EL (cell line): ENCODE data around the gene GRIK2.

ENCODE experiments used
- DNase-seq: peaks from one replicate; pipeline ENCODE4 v3.0.0-alpha.2; 2016

Gene GRIK2

GRCh38 chr6:101650402-101651100 lies 257.0 kb downstream of the GRIK2 start:
- no peak for DNase-seq

- DNase-seq: no peak
Measured at GRCh38 chr6:101652079-101652478, 258.6 kb downstream of the GRIK2 start.

GRCh38 chr6:101655109-101655508 lies 261.6 kb downstream of the GRIK2 start:
- DNase-seq: no peak

- DNase-seq: no peak
Measured at GRCh38 chr6:101662111-101662897, 268.8 kb downstream of the GRIK2 start.

GRCh38 chr6:101663100-101663499 lies 269.6 kb downstream of the GRIK2 start:
- DNase-seq: no peak

- DNase-seq: peak; percentile 73
Measured at GRCh38 chr6:101666256-101666655, 272.7 kb downstream of the GRIK2 start.

- no peak for DNase-seq
Measured at GRCh38 chr6:101668496-101669030, 275.1 kb downstream of the GRIK2 start.

- DNase-seq: no peak
Measured at GRCh38 chr6:101676187-101676586, 282.7 kb downstream of the GRIK2 start.

GRCh38 chr6:101682937-101683336 lies 289.4 kb downstream of the GRIK2 start:
- no peak for DNase-seq

GRCh38 chr6:101683884-101684283 lies 290.4 kb downstream of the GRIK2 start:
- DNase-seq: no peak

- DNase-seq: no peak
Measured at GRCh38 chr6:101686653-101687052, 293.1 kb downstream of the GRIK2 start.

- no peak for DNase-seq
Measured at GRCh38 chr6:101689156-101689555, 295.6 kb downstream of the GRIK2 start.

- no peak for DNase-seq
Measured at GRCh38 chr6:101689695-101690094, 296.2 kb downstream of the GRIK2 start.

- DNase-seq: no peak
Measured at GRCh38 chr6:101700655-101701054, 307.1 kb downstream of the GRIK2 start.

- no peak for DNase-seq
Measured at GRCh38 chr6:101703311-101703710, 309.8 kb downstream of the GRIK2 start.

- no peak for DNase-seq
Measured at GRCh38 chr6:101705866-101706265, 312.4 kb downstream of the GRIK2 start.

- no peak for DNase-seq
Measured at GRCh38 chr6:101706576-101706975, 313.1 kb downstream of the GRIK2 start.

GRCh38 chr6:101711518-101711917 lies 318.0 kb downstream of the GRIK2 start:
- DNase-seq: no peak

- DNase-seq: no peak
Measured at GRCh38 chr6:101716387-101716786, 322.9 kb downstream of the GRIK2 start.

- no peak for DNase-seq
Measured at GRCh38 chr6:101716810-101717209, 323.3 kb downstream of the GRIK2 start.

- DNase-seq: no peak
Measured at GRCh38 chr6:101719521-101719920, 326.0 kb downstream of the GRIK2 start.

GRCh38 chr6:101722471-101722870 lies 329.0 kb downstream of the GRIK2 start:
- DNase-seq: no peak

- DNase-seq: peak; percentile 87
Measured at GRCh38 chr6:101722991-101723579, 329.6 kb downstream of the GRIK2 start.

- DNase-seq: no peak
Measured at GRCh38 chr6:101728388-101728787, 334.9 kb downstream of the GRIK2 start.
